HEK293 (cell line): ENCODE data around the gene KRT79.

Experiments
- CTCF ChIA-PET: fragments of 350-600 bp; formaldehyde crosslinking; extraction: SDS; loops from one replicate; lab custom pipeline; 2021; ENCODE audit warnings: antibody characterized with exemption; lab: Yijun Ruan, JAX
- POLR2A ChIA-PET: fragments of 300-600 bp; formaldehyde crosslinking; extraction: SDS; loops from one replicate; lab custom pipeline; 2020; ENCODE audit warnings: antibody characterized with exemption, inconsistent platforms; lab: Yijun Ruan, JAX
- H3K27ac ChIP-seq: fragments of 200-500 bp; sonication (Bioruptor generic); 2 replicates; pipeline ENCODE4 v1.5.1; 2014; ENCODE audit warnings: low read depth, low read length, control low read depth, inconsistent platforms; ENCODE audit errors: extremely low read depth
- H3K36me3 ChIP-seq, 2 experiments: fragments of 200-500 bp in 1 of 2; sonication (Bioruptor generic) in 1 of 2; 1 replicate in 1 of 2; 2 replicates in 1 of 2; pipeline ENCODE4 v1.5.1; 2014 to 2017; ENCODE audit warnings: inconsistent platforms in 2 of 2, low read length in 2 of 2; ENCODE audit not compliant: control insufficient read depth in 2 of 2, insufficient read depth in 1 of 2
- H3K4me1 ChIP-seq: fragments of 200-500 bp; sonication (Bioruptor generic); 2 replicates; pipeline ENCODE4 v1.5.1; 2014; ENCODE audit warnings: mild to moderate bottlenecking, low read length, inconsistent platforms; ENCODE audit not compliant: control insufficient read depth, insufficient read depth
- H3K4me3 ChIP-seq: 2 replicates; pipeline ENCODE4 v1.5.1; 2011; ENCODE audit warnings: low read depth, mild to moderate bottlenecking, control low read depth, low read length, moderate library complexity
- H3K9me3 ChIP-seq: fragments of 200-500 bp; sonication (Bioruptor generic); 2 replicates; pipeline ENCODE4 v1.5.1; 2014; ENCODE audit warnings: low read depth, low read length, inconsistent platforms; ENCODE audit not compliant: control insufficient read depth, insufficient read depth
- FEZF1 ChIP-seq: fragments of 450-650 bp; formaldehyde crosslinking; IDR thresholded peaks from 2 replicates; pipeline ENCODE4 v1.5.1; 2016; ENCODE audit warnings: missing biosample characterization, missing genetic modification characterization
- MZF1 ChIP-seq: fragments of 450-650 bp; formaldehyde crosslinking; IDR thresholded peaks from 2 replicates; pipeline ENCODE4 v1.5.1; 2017; ENCODE audit warnings: missing biosample characterization, missing genetic modification characterization, borderline replicate concordance
- RBAK ChIP-seq: fragments of 450-650 bp; formaldehyde crosslinking; IDR thresholded peaks from 2 replicates; pipeline ENCODE4 v1.5.1; 2016; ENCODE audit warnings: missing biosample characterization, missing genetic modification characterization
- SP2 ChIP-seq: fragments of 450-650 bp; formaldehyde crosslinking; IDR thresholded peaks from 2 replicates; pipeline ENCODE4 v1.5.1; 2016; ENCODE audit warnings: missing biosample characterization, missing genetic modification characterization
- ZBTB20 ChIP-seq: fragments of 450-650 bp; formaldehyde crosslinking; IDR thresholded peaks from 2 replicates; pipeline ENCODE4 v1.5.1; 2016; ENCODE audit warnings: missing biosample characterization, missing genetic modification characterization
- ZEB2 ChIP-seq: fragments of 450-650 bp; formaldehyde crosslinking; IDR thresholded peaks from 2 replicates; pipeline ENCODE4 v1.5.1; 2016; ENCODE audit warnings: missing biosample characterization, missing genetic modification characterization
- ZFHX2 ChIP-seq: fragments of 450-650 bp; formaldehyde crosslinking; conservative IDR thresholded peaks from 2 replicates; pipeline ENCODE4 v1.5.1; 2016; ENCODE audit warnings: missing biosample characterization, missing genetic modification characterization
- ZNF10 ChIP-seq: fragments of 450-650 bp; formaldehyde crosslinking; IDR thresholded peaks from 2 replicates; pipeline ENCODE4 v1.5.1; 2017; ENCODE audit warnings: missing biosample characterization, missing genetic modification characterization
- ZNF16 ChIP-seq: fragments of 450-650 bp; formaldehyde crosslinking; IDR thresholded peaks from 2 replicates; pipeline ENCODE4 v1.5.1; 2016; ENCODE audit warnings: low read depth, missing biosample characterization, missing genetic modification characterization
- ZNF19 ChIP-seq: fragments of 450-650 bp; formaldehyde crosslinking; IDR thresholded peaks from 2 replicates; pipeline ENCODE4; 2016; ENCODE audit warnings: missing biosample characterization, missing genetic modification characterization, low read depth
- ZNF223 ChIP-seq: fragments of 450-650 bp; formaldehyde crosslinking; IDR thresholded peaks from 2 replicates; pipeline ENCODE4 v1.5.1; 2016; ENCODE audit warnings: missing biosample characterization, missing genetic modification characterization
- ZNF266 ChIP-seq: fragments of 450-650 bp; formaldehyde crosslinking; IDR thresholded peaks from 2 replicates; pipeline ENCODE4 v1.5.1; 2016; ENCODE audit warnings: missing biosample characterization, missing genetic modification characterization, low read depth
- ZNF37A ChIP-seq: fragments of 450-650 bp; IDR thresholded peaks from 2 replicates; pipeline ENCODE4 v1.5.1; 2018; ENCODE audit warnings: missing biosample characterization, missing genetic modification characterization
- ZNF548 ChIP-seq: fragments of 450-650 bp; formaldehyde crosslinking; IDR thresholded peaks from 2 replicates; pipeline ENCODE4 v1.5.1; 2016; ENCODE audit warnings: missing biosample characterization, missing genetic modification characterization
- ZNF76 ChIP-seq: fragments of 450-650 bp; formaldehyde crosslinking; IDR thresholded peaks from 2 replicates; pipeline ENCODE4; 2016; ENCODE audit warnings: low read depth, missing biosample characterization, missing genetic modification characterization, borderline replicate concordance
- ZNF830 ChIP-seq: fragments of 450-650 bp; IDR thresholded peaks from 2 replicates; pipeline ENCODE4 v1.5.0; 2018; ENCODE audit warnings: missing biosample characterization, missing genetic modification characterization, low read depth, mild to moderate bottlenecking, moderate library complexity
- ZSCAN16 ChIP-seq: fragments of 450-650 bp; formaldehyde crosslinking; IDR thresholded peaks from 2 replicates; pipeline ENCODE4 v1.5.1; 2016; ENCODE audit warnings: missing biosample characterization, missing genetic modification characterization
- TF ChIP-seq, protein P1 (sequence below): fragments of 450-650 bp; formaldehyde crosslinking; IDR thresholded peaks from 2 replicates; pipeline ENCODE4 v1.5.1; 2017; ENCODE audit warnings: missing biosample characterization, missing genetic modification characterization
- TF ChIP-seq, protein P2 (sequence below): fragments of 450-650 bp; formaldehyde crosslinking; IDR thresholded peaks from 2 replicates; pipeline ENCODE4 v1.5.1; 2016; ENCODE audit warnings: missing biosample characterization, missing genetic modification characterization, low read depth
- TF ChIP-seq, protein P3 (sequence below): fragments of 450-650 bp; formaldehyde crosslinking; IDR thresholded peaks from 2 replicates; pipeline ENCODE4 v1.5.1; 2016; ENCODE audit warnings: missing biosample characterization, missing genetic modification characterization, borderline replicate concordance
- TF ChIP-seq, protein P4 (sequence below): fragments of 450-650 bp; formaldehyde crosslinking; IDR thresholded peaks from 2 replicates; pipeline ENCODE4 v1.5.1; 2016; ENCODE audit warnings: missing biosample characterization, missing genetic modification characterization

The KRT79 gene

GRCh38 chr12:52827499-52828090 lies 6.5 kb downstream of the KRT79 start:
- Histone ChIP-seq H3K36me3 (no peaks in the 10 kb centered on the region), H3K4me3 (no peak overlapping the region), H3K9me3 (no peaks in the 10 kb centered on the region), H3K4me1 (no peaks in the 10 kb centered on the region), H3K27ac (no peak overlapping the region)
- ChIA-PET POLR2A (no interaction called here), CTCF (no interaction called here)
- TF ChIP-seq ZBTB20 (tag by site-specific recombination) = no peak
- TF ChIP-seq ZNF16 (tag by site-specific recombination) = no peak
- TF ChIP-seq ZNF10 (tag by site-specific recombination) = no peak
- TF ChIP-seq MZF1 (tag by site-specific recombination) = no peak
- TF ChIP-seq, protein P1, sequence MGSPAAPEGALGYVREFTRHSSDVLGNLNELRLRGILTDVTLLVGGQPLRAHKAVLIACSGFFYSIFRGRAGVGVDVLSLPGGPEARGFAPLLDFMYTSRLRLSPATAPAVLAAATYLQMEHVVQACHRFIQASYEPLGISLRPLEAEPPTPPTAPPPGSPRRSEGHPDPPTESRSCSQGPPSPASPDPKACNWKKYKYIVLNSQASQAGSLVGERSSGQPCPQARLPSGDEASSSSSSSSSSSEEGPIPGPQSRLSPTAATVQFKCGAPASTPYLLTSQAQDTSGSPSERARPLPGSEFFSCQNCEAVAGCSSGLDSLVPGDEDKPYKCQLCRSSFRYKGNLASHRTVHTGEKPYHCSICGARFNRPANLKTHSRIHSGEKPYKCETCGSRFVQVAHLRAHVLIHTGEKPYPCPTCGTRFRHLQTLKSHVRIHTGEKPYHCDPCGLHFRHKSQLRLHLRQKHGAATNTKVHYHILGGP = no peak
- TF ChIP-seq, protein P2, sequence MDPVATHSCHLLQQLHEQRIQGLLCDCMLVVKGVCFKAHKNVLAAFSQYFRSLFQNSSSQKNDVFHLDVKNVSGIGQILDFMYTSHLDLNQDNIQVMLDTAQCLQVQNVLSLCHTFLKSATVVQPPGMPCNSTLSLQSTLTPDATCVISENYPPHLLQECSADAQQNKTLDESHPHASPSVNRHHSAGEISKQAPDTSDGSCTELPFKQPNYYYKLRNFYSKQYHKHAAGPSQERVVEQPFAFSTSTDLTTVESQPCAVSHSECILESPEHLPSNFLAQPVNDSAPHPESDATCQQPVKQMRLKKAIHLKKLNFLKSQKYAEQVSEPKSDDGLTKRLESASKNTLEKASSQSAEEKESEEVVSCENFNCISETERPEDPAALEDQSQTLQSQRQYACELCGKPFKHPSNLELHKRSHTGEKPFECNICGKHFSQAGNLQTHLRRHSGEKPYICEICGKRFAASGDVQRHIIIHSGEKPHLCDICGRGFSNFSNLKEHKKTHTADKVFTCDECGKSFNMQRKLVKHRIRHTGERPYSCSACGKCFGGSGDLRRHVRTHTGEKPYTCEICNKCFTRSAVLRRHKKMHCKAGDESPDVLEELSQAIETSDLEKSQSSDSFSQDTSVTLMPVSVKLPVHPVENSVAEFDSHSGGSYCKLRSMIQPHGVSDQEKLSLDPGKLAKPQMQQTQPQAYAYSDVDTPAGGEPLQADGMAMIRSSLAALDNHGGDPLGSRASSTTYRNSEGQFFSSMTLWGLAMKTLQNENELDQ = no peak
- TF ChIP-seq, protein P3, sequence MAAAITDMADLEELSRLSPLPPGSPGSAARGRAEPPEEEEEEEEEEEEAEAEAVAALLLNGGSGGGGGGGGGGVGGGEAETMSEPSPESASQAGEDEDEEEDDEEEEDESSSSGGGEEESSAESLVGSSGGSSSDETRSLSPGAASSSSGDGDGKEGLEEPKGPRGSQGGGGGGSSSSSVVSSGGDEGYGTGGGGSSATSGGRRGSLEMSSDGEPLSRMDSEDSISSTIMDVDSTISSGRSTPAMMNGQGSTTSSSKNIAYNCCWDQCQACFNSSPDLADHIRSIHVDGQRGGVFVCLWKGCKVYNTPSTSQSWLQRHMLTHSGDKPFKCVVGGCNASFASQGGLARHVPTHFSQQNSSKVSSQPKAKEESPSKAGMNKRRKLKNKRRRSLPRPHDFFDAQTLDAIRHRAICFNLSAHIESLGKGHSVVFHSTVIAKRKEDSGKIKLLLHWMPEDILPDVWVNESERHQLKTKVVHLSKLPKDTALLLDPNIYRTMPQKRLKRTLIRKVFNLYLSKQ (tag by site-specific recombination) = no peak
- no peak for TF ChIP-seq ZNF830 (tag by site-specific recombination)
- no peak for TF ChIP-seq ZNF223 (tag by site-specific recombination)
- TF ChIP-seq SP2 (tag by site-specific recombination) = no peak
- no peak for TF ChIP-seq ZNF76 (tag by site-specific recombination)
- TF ChIP-seq ZNF266 = no peak
- no peak for TF ChIP-seq RBAK (tag by site-specific recombination)
- no peak for TF ChIP-seq ZFHX2 (tag by site-specific recombination)
- no peak for TF ChIP-seq ZSCAN16 (tag by site-specific recombination)
- no peak for TF ChIP-seq ZEB2 (tag by site-specific recombination)
- TF ChIP-seq FEZF1 (tag by site-specific recombination) = no peak
- TF ChIP-seq ZNF19 (tag by site-specific recombination) = no peak
- TF ChIP-seq ZNF37A = no peak
- TF ChIP-seq ZNF548 = no peak

DNA sequence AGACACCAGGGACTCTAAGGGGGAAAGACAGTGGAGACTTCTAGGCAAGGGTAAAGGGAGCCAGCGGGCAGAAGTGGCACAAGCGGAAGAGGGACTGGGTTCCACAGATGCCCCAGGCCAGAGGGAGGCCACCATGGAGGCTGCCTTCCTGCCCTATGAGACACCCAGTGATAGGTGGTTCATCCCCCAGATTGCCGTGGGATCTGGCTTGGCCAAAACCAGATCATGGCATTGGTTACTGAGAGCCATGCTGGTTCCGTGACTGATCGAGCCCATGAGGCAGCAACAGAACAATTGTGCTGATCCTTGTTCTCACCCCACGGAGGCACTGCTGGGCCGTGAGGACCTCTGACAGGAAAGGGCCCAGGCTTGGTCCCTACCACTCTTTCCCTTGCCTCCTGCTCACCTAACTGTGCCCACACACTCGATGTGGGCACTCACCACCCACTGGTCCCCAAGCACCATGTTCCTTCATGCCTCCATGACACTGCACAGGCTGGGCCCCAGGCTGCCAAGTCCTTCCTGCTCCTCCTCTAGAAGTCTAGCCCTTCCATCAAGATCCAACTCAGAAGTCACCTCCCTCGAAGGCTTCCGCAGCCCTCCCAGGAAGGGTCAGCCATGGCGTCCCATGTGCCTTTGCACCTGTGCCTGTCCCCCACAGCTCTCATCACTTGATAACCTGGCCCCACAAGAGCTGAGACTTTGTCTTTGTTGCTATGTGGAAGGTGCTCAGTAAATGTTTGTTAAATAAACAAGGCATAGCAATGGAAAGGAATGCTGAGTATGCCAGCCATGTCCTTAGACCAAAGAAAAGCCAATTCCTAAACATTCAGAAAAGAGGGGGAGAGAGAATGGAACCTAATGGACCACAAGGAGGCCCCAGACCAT lies 7.3 kb downstream of the KRT79 start:
- no peak overlapping the region for H3K4me3 ChIP-seq
- no peaks in the 10 kb centered on the region for H3K9me3 ChIP-seq
- H3K4me1 ChIP-seq = no peaks in the 10 kb centered on the region
- ChIA-PET CTCF (no interaction called here), POLR2A (no interaction called here)
- TF ChIP-seq, protein P4, sequence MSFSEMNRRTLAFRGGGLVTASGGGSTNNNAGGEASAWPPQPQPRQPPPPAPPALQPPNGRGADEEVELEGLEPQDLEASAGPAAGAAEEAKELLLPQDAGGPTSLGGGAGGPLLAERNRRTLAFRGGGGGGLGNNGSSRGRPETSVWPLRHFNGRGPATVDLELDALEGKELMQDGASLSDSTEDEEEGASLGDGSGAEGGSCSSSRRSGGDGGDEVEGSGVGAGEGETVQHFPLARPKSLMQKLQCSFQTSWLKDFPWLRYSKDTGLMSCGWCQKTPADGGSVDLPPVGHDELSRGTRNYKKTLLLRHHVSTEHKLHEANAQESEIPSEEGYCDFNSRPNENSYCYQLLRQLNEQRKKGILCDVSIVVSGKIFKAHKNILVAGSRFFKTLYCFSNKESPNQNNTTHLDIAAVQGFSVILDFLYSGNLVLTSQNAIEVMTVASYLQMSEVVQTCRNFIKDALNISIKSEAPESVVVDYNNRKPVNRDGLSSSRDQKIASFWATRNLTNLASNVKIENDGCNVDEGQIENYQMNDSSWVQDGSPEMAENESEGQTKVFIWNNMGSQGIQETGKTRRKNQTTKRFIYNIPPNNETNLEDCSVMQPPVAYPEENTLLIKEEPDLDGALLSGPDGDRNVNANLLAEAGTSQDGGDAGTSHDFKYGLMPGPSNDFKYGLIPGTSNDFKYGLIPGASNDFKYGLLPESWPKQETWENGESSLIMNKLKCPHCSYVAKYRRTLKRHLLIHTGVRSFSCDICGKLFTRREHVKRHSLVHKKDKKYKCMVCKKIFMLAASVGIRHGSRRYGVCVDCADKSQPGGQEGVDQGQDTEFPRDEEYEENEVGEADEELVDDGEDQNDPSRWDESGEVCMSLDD (tag by site-specific recombination) = no peak
- peak; percentile 44 for TF ChIP-seq ZFHX2 (tag by site-specific recombination)
- no peaks in the 10 kb centered on the region for H3K36me3 ChIP-seq
- no peak overlapping the region for H3K27ac ChIP-seq
